Measurements from ENCODE around the gene DZIP1L. TPM values are rescaled to one million over a fixed set of nuclear protein-coding genes. Genes with fewer than 3 reads are reported as not detected.

Gene DZIP1L
- polyA plus RNA-seq, 6 donors from 2014 or later, result not detected

DNA sequence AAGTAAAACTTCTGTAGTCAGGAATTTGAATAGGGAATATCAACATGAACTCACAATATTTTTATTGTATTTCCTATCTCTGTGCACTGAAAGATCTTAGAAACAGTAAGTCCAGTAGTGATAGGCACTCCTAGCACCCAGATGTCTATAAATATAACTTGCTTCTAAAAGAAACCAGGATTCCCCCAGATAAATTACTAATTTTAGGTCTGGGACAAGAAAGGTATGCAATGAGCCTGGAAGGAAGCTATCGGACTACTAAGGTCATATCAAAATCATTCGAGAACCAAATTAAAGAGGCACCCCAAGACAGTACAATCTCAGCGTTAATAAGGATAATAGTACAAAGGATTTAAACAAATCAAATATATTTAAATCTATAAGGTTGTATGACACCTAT is 58.0 kb downstream of the DZIP1L start:
- no peak overlapping the region for H3K4me3 Mint-ChIP-seq
- H3K27ac Mint-ChIP-seq, result no peak overlapping the region
- no peaks in the 10 kb centered on the region for H3K36me3 Mint-ChIP-seq
- peaks cover 9 to 20% (median 18%) of the 10 kb centered on the region in 3 donors for H3K27me3 Mint-ChIP-seq
- H3K9me3 Mint-ChIP-seq, result no peaks in the 10 kb centered on the region
- ATAC-seq (ENCODE audit: low read depth in 2 of 2), result no peak
- no peak for DNase-seq
- peaks cover 0 to 6% (median 2%) of the 10 kb centered on the region in 3 donors for H3K4me1 Mint-ChIP-seq

GRCh38 chr3:138054057-138054456 is 61.4 kb downstream of the DZIP1L start:
- Mint-ChIP-seq H3K36me3 (no peaks in the 10 kb centered on the region), H3K9me3 (peaks cover 0 to 5% (median 0%) of the 10 kb centered on the region in 7 donors), H3K27me3 (peaks cover 23 to 42% (median 35%) of the 10 kb centered on the region in 3 donors), H3K27ac (no peak overlapping the region), H3K4me1 (no peaks in the 10 kb centered on the region), H3K4me3 (peak overlapping the region in 1 of 8 donors; percentile 12)
- ATAC-seq (ENCODE audit: low read depth in 2 of 2) (no peak), DNase-seq (no peak)

DNA sequence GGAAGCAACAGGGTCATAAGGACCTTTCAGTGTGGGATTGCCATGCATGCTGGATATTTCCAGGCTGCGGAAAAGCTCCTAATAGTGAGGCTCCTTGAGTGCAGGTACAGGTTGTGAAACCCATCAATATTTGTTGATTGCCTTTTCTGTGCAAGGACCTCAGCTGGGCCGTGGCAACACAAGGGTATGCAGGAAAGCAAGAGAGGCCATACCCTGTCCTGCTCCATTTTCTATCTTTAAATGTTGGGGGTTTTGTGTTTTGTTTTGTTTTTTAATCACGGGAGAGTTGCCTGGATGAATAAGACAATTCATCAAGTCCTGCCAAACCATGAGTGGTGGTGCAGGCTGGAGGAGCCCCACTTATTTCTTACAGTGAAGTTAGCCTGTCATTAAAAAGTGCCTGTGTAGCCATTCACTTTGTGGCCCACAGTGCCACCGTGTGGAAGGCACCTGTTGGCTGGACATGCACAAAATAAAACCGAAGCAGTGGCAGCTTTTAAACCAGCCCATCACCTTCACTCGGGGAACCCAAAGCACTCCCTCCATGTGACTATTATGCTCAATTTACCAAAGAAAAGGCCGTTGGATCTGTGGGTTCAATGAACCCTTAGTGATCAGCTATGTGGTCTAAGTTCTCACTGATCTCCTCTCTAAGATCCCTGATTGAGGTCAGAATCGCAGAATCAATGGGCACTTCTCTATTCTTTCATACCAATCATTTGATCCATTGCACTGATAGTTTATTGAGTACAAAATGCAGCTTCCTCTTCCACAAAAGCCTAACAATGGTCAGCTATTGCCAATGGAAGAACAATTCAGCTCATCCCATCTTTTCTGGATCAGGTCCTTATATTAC is 63.2 kb downstream of the DZIP1L start:
- Mint-ChIP-seq H3K36me3 (no peaks in the 10 kb centered on the region), H3K27ac (no peak overlapping the region), H3K4me3 (no peak overlapping the region), H3K27me3 (peaks cover 25 to 42% (median 35%) of the 10 kb centered on the region in 3 donors), H3K9me3 (peaks cover 0 to 5% (median 0%) of the 10 kb centered on the region in 7 donors), H3K4me1 (no peaks in the 10 kb centered on the region)
- ATAC-seq (ENCODE audit: low read depth in 2 of 2) (no peak), DNase-seq (no peak)

GRCh38 chr3:138049157-138049919 is 66.1 kb downstream of the DZIP1L start:
- peaks cover 0 to 5% (median 0%) of the 10 kb centered on the region in 7 donors for H3K9me3 Mint-ChIP-seq
- no peaks in the 10 kb centered on the region for H3K4me1 Mint-ChIP-seq
- H3K36me3 Mint-ChIP-seq, result no peaks in the 10 kb centered on the region
- H3K4me3 Mint-ChIP-seq, result peak overlapping the region in 1 of 8 donors; percentile 31
- no peak for DNase-seq
- no peak overlapping the region for H3K27ac Mint-ChIP-seq
- no peak for ATAC-seq (ENCODE audit: low read depth in 2 of 2)
- peaks cover 26 to 35% (median 27%) of the 10 kb centered on the region in 3 donors for H3K27me3 Mint-ChIP-seq

GRCh38 chr3:138047596-138048158 is 67.7 kb downstream of the DZIP1L start:
- DNase-seq (no peak), ATAC-seq (ENCODE audit: low read depth in 2 of 2) (no peak)
- H3K27ac Mint-ChIP-seq, result no peak overlapping the region
- H3K4me1 Mint-ChIP-seq, result no peaks in the 10 kb centered on the region
- peaks cover 0 to 8% (median 0%) of the 10 kb centered on the region in 7 donors for H3K9me3 Mint-ChIP-seq
- peaks cover 22 to 36% (median 27%) of the 10 kb centered on the region in 3 donors for H3K27me3 Mint-ChIP-seq
- H3K4me3 Mint-ChIP-seq, result no peak overlapping the region
- H3K36me3 Mint-ChIP-seq, result no peaks in the 10 kb centered on the region

DNA sequence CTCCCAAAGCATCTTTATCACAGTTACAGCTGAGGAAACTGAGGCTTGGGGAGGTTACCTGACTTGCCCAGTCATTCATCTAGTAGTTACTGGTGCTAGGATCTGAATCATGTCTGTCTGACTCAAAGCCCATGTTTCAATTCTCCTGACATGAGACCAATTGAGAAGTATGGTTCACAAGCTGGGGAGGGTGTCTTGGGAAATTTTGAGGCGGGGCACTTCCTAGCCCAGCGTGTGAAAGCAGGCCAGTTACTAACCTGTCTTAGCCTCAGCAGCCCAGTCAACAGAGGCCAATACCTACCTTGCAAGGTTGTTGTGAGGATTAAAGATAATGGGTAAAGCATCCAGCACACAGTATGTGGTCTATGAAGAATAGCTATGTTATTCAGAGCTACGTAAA is 68.5 kb downstream of the DZIP1L start:
- no peaks in the 10 kb centered on the region for H3K4me1 Mint-ChIP-seq
- DNase-seq (no peak), ATAC-seq (ENCODE audit: low read depth in 2 of 2) (no peak)
- peaks cover 18 to 38% (median 24%) of the 10 kb centered on the region in 3 donors for H3K27me3 Mint-ChIP-seq
- H3K4me3 Mint-ChIP-seq, result no peak overlapping the region
- H3K36me3 Mint-ChIP-seq, result no peaks in the 10 kb centered on the region
- no peak overlapping the region for H3K27ac Mint-ChIP-seq
- peaks cover 0 to 9% (median 0%) of the 10 kb centered on the region in 7 donors for H3K9me3 Mint-ChIP-seq

GRCh38 chr3:138046085-138046484 is 69.3 kb downstream of the DZIP1L start:
- Mint-ChIP-seq H3K36me3 (no peaks in the 10 kb centered on the region), H3K27me3 (peaks cover 13 to 30% (median 22%) of the 10 kb centered on the region in 3 donors), H3K27ac (no peak overlapping the region), H3K4me1 (no peaks in the 10 kb centered on the region), H3K4me3 (no peak overlapping the region), H3K9me3 (peaks cover 0 to 9% (median 0%) of the 10 kb centered on the region in 7 donors)
- ATAC-seq (ENCODE audit: low read depth in 2 of 2) (no peak), DNase-seq (no peak)

- H3K4me1 Mint-ChIP-seq, result no peaks in the 10 kb centered on the region
- no peaks in the 10 kb centered on the region for H3K36me3 Mint-ChIP-seq
- H3K27me3 Mint-ChIP-seq, result peaks cover 13 to 33% (median 13%) of the 10 kb centered on the region in 3 donors
- ATAC-seq (ENCODE audit: low read depth in 2 of 2) (no peak), DNase-seq (no peak)
- H3K9me3 Mint-ChIP-seq, result peaks cover 0 to 4% (median 0%) of the 10 kb centered on the region in 7 donors
- no peak overlapping the region for H3K4me3 Mint-ChIP-seq
- H3K27ac Mint-ChIP-seq, result no peak overlapping the region
These were observed 72.0 kb downstream of the DZIP1L start for GRCh38 chr3:138043266-138044029.

DNA sequence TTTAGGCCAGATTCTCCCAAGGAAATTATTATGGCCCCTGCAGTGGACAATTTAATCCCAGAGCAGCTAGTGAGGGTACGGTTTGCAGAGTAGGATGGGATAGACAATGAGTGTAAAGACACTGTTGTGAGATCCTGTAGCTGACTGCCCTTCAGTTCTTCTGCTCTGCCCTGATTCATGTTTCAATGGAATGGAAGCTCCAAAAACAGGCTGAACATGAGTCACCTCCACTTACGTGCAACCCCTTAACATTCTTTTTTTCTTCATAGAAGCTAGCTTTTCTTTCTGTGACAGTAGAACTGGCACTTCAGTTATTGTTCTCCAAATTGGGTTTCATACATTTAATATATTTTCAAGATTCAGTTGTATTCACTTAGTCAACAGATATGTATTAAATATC is 73.4 kb downstream of the DZIP1L start:
- H3K27me3 Mint-ChIP-seq, result peaks cover 13 to 43% (median 20%) of the 10 kb centered on the region in 3 donors
- H3K9me3 Mint-ChIP-seq, result peaks cover 0 to 4% (median 0%) of the 10 kb centered on the region in 7 donors
- no peak overlapping the region for H3K4me3 Mint-ChIP-seq
- H3K27ac Mint-ChIP-seq, result no peak overlapping the region
- ATAC-seq (ENCODE audit: low read depth in 2 of 2) (no peak), DNase-seq (no peak)
- no peaks in the 10 kb centered on the region for H3K4me1 Mint-ChIP-seq
- no peaks in the 10 kb centered on the region for H3K36me3 Mint-ChIP-seq

- Mint-ChIP-seq H3K4me3 (no peak overlapping the region), H3K36me3 (no peaks in the 10 kb centered on the region), H3K27me3 (peaks cover 18 to 40% (median 23%) of the 10 kb centered on the region in 3 donors), H3K9me3 (peaks cover 0 to 4% (median 0%) of the 10 kb centered on the region in 7 donors), H3K27ac (no peak overlapping the region), H3K4me1 (peaks cover 0 to 2% (median 0%) of the 10 kb centered on the region in 3 donors)
- ATAC-seq (ENCODE audit: low read depth in 2 of 2) (no peak), DNase-seq (no peak)
These were observed 76.5 kb downstream of the DZIP1L start for GRCh38 chr3:138038725-138039462.

DNA sequence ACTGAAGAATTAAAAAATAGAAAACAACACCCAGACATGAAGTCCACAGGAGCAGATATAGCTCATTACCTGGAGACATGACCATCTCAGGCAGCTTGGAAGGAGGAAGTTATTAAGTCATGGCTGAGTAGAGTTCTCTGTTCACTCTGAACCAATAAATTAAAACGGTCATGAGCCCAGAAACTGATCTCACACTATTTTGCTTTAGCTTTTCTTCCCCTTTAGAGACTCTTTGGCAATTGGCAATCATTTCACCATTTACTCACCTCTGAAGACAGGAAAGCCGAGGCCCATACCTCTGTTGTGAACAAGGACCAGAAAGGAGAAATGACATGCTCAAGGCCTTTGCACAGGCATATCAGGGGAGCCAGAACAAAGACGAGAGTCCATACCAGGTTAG is 78.8 kb downstream of the DZIP1L start:
- H3K27ac Mint-ChIP-seq, result no peak overlapping the region
- ATAC-seq (ENCODE audit: low read depth in 2 of 2), result no peak
- peaks cover 18 to 51% (median 26%) of the 10 kb centered on the region in 3 donors for H3K27me3 Mint-ChIP-seq
- no peaks in the 10 kb centered on the region for H3K36me3 Mint-ChIP-seq
- peaks cover 0 to 2% (median 0%) of the 10 kb centered on the region in 3 donors for H3K4me1 Mint-ChIP-seq
- H3K4me3 Mint-ChIP-seq, result no peak overlapping the region
- no peak for DNase-seq
- H3K9me3 Mint-ChIP-seq, result peaks cover 0 to 4% (median 0%) of the 10 kb centered on the region in 7 donors

- H3K4me3 Mint-ChIP-seq, result no peak overlapping the region
- no peak for DNase-seq
- peaks cover 0 to 1% (median 0%) of the 10 kb centered on the region in 7 donors for H3K9me3 Mint-ChIP-seq
- H3K27ac Mint-ChIP-seq, result no peak overlapping the region
- no peaks in the 10 kb centered on the region for H3K36me3 Mint-ChIP-seq
- ATAC-seq (ENCODE audit: low read depth in 2 of 2), result no peak
- H3K4me1 Mint-ChIP-seq, result peaks cover 0 to 2% (median 0%) of the 10 kb centered on the region in 3 donors
- H3K27me3 Mint-ChIP-seq, result peaks cover 21 to 37% (median 23%) of the 10 kb centered on the region in 3 donors
These were observed 80.5 kb downstream of the DZIP1L start for GRCh38 chr3:138034918-138035317.

All from naive B cell (primary cell).